Testis (tissue), 2 donors: Measurements from ENCODE around the gene TMEM114.

ENCODE experiments used
- POLR2A ChIP-seq: fragments of 450-650 bp; IDR thresholded peaks from one replicate; pipeline ENCODE4 v1.6.1; 2017; ENCODE audit warnings: antibody characterized with exemption, mild to moderate bottlenecking, moderate library complexity
- TF ChIP-seq, protein P1 (sequence below), 3 experiments: fragments of 450-650 bp in 2 of 3; fragments of 200-600 bp in 1 of 3; sonication (generic) in 1 of 3; IDR thresholded peaks; one replicate each; pipeline ENCODE4 v1.5.1; 2016 to 2019; ENCODE audit warnings: antibody characterized with exemption in 3 of 3, mild to moderate bottlenecking in 2 of 3, moderate library complexity in 1 of 3

DNA sequence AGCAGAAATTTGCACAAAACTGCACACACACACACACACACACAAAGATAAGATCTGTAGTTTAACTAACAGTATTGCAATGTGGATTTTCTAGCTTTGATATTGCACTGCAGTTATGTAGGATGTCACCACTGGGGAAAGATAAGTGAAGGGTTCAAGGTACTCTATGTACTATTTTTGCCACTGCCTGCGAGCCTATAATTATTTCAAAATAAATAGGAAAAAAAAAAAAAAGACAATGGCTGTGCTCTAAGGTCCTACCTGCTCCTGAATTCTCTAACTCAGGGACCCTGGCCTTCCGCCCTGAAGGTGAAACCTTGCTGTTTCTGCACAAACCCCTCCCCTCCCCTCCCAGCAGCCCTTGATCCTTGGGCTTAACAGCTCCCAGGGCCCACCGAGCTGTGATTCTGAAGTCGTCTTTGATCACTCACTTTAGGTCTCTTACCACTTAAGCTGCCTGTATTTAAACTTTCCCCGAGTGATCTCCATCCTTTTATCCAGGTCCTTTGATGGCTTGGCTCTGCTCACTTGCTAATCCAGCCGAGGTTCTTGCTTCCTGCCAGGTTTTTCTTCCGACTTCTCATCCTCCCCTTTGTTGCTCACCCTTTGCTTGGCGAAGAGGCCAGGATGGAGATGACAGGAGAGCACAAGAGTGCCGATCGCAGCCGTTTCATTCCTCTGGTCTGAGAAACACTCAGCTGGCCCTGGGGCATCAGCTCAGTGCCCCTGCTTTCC, 37.7 kb downstream of the TMEM114 start:
- no peak for TF ChIP-seq POLR2A
- TF ChIP-seq, protein P1, sequence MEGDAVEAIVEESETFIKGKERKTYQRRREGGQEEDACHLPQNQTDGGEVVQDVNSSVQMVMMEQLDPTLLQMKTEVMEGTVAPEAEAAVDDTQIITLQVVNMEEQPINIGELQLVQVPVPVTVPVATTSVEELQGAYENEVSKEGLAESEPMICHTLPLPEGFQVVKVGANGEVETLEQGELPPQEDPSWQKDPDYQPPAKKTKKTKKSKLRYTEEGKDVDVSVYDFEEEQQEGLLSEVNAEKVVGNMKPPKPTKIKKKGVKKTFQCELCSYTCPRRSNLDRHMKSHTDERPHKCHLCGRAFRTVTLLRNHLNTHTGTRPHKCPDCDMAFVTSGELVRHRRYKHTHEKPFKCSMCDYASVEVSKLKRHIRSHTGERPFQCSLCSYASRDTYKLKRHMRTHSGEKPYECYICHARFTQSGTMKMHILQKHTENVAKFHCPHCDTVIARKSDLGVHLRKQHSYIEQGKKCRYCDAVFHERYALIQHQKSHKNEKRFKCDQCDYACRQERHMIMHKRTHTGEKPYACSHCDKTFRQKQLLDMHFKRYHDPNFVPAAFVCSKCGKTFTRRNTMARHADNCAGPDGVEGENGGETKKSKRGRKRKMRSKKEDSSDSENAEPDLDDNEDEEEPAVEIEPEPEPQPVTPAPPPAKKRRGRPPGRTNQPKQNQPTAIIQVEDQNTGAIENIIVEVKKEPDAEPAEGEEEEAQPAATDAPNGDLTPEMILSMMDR (IDR thresholded peaks at IDR 0.05) = no peak
